ENCODE data around the gene DGUOK.

DNA sequence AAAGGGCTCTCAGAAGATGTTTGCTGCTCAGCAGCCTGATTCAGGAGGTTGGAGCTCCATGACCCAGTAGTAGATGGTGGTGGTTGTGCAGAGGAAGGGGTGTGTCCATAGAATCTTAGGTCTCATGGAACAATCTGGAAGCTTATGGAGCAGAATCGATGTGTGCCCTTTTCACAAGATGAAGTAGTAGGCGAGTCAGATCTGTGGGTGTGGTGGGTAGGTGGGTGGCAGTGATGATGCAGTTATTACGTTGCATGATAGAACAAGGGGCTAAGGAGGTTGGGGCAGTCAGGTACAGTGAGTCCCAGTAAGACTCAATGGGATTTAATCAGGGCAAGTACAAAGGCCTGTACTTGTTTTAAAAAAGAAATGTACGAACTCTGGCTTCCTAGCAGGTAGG lies 67.1 kb downstream of the DGUOK start:
- TF ChIP-seq, protein P1, sequence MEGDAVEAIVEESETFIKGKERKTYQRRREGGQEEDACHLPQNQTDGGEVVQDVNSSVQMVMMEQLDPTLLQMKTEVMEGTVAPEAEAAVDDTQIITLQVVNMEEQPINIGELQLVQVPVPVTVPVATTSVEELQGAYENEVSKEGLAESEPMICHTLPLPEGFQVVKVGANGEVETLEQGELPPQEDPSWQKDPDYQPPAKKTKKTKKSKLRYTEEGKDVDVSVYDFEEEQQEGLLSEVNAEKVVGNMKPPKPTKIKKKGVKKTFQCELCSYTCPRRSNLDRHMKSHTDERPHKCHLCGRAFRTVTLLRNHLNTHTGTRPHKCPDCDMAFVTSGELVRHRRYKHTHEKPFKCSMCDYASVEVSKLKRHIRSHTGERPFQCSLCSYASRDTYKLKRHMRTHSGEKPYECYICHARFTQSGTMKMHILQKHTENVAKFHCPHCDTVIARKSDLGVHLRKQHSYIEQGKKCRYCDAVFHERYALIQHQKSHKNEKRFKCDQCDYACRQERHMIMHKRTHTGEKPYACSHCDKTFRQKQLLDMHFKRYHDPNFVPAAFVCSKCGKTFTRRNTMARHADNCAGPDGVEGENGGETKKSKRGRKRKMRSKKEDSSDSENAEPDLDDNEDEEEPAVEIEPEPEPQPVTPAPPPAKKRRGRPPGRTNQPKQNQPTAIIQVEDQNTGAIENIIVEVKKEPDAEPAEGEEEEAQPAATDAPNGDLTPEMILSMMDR (conservative IDR thresholded peaks at IDR 0.05 in 1 of 2, IDR thresholded peaks at IDR 0.05 in 1 of 2; ENCODE audit: extremely low read depth in 1 of 2, insufficient read depth in 1 of 2, low read depth in 1 of 2, low read length in 2 of 2) = no peak
- TF ChIP-seq EZH2 (IDR thresholded peaks at IDR 0.05; ENCODE audit: borderline replicate concordance, low read length) = no peak

Data from mammary epithelial cell (primary cell).